K562 (cell line): ENCODE results near the gene SLC13A4. TPM values are rescaled to one million over a fixed set of nuclear protein-coding genes. Genes with fewer than 3 reads are reported as not detected.
A peak's percentile ranks its signal among the peaks of the same experiment; 100 is the strongest.

Source experiments
- ARID3A ChIP-seq: IDR thresholded peaks from 2 replicates; pipeline ENCODE4 v1.6.1; 2012; ENCODE audit warnings: low read depth, low read length, improper control_type of control experiment, borderline replicate concordance
- ATF3 ChIP-seq, 2 experiments: fragments of 450-650 bp in 1 of 2; sonication (generic) in 1 of 2; formaldehyde crosslinking in 1 of 2; IDR thresholded peaks in 1 of 2; conservative IDR thresholded peaks in 1 of 2; 2 replicates each; pipeline versions ENCODE4 v1.6.1 to v1.8.1; 2016 to 2023; ENCODE audit warnings: mild to moderate bottlenecking in 2 of 2, moderate library complexity in 2 of 2, inconsistent platforms in 1 of 2, missing genetic modification reagents in 1 of 2
- CREBBP ChIP-seq: IDR thresholded peaks from one replicate; pipeline ENCODE4 v1.6.1; 2012; ENCODE audit warnings: low read depth, mild to moderate bottlenecking, control low read depth, inconsistent platforms, low read length
- CTCF ChIP-seq, 3 experiments: IDR thresholded peaks in 2 of 3; conservative IDR thresholded peaks in 1 of 3; 2 replicates each; pipeline ENCODE4 v1.5.1; 2011 to 2012; ENCODE audit warnings: low read length in 3 of 3, mild to moderate bottlenecking in 3 of 3, control low read depth in 2 of 3, improper control_type of control experiment in 1 of 3, inconsistent platforms in 1 of 3, low read depth in 1 of 3, mixed read lengths in 1 of 3, moderate library complexity in 1 of 3; ENCODE audit not compliant: insufficient read depth in 2 of 3
- ETV6 ChIP-seq, 3 experiments: fragments of 150-350 bp in 1 of 3; sonication (generic) in 1 of 3; formaldehyde crosslinking in 1 of 3; IDR thresholded peaks; 2 replicates each; pipeline versions ENCODE4 v1.6.1 to v1.8.0; 2014 to 2022; ENCODE audit warnings: borderline replicate concordance in 2 of 3, low read depth in 2 of 3, antibody characterized with exemption in 1 of 3, low read length in 1 of 3, mild to moderate bottlenecking in 1 of 3, missing genetic modification reagents in 1 of 3
- FOS ChIP-seq: IDR thresholded peaks from 3 replicates; pipeline ENCODE4 v1.6.1; 2011; ENCODE audit not compliant: insufficient read length; ENCODE audit errors: extremely low read depth
- NFE2 ChIP-seq: IDR thresholded peaks from 2 replicates; pipeline ENCODE4 v1.6.1; 2014; ENCODE audit warnings: antibody characterized with exemption, low read depth
- PHF20 ChIP-seq: fragments of 450-650 bp; IDR thresholded peaks from 2 replicates; pipeline ENCODE4 v1.6.1; 2018; ENCODE audit not compliant: partially characterized antibody
- RBM25 ChIP-seq: fragments of 200-400 bp; formaldehyde crosslinking; IDR thresholded peaks from 2 replicates; pipeline ENCODE4 v1.6.1; 2018; ENCODE audit warnings: low read length, low read depth, moderate library complexity; ENCODE audit not compliant: severe bottlenecking
- STAG1 ChIP-seq: sonication (generic); formaldehyde crosslinking; IDR thresholded peaks from 2 replicates; pipeline ENCODE4 v1.5.0; 2020; ENCODE audit warnings: missing genetic modification reagents, borderline replicate concordance
- TAL1 ChIP-seq: fragments of 450-650 bp; IDR thresholded peaks from 2 replicates; pipeline ENCODE4 v1.6.1; 2016; ENCODE audit warnings: mild to moderate bottlenecking
- TFAM ChIP-seq: fragments of 250-450 bp; sonication (Bioruptor Pico); conservative IDR thresholded peaks from 2 replicates; pipeline ENCODE4 v1.5.0; 2021; ENCODE audit warnings: mild to moderate bottlenecking, moderate library complexity
- ZFP36 ChIP-seq: fragments of 150-350 bp; IDR thresholded peaks from 2 replicates; pipeline ENCODE4 v1.6.1; 2018; ENCODE audit warnings: low read length, low read depth; ENCODE audit not compliant: partially characterized antibody
- ZKSCAN3 ChIP-seq: fragments of 250-450 bp; sonication (Bioruptor Pico); IDR thresholded peaks from 2 replicates; pipeline ENCODE4 v1.4.0; 2020
- polyA plus RNA-seq, 8 experiments: library from polyadenylated mRNA; depleted of rRNA in 4 of 8; stranded (reverse) in 5 of 8; unstranded in 3 of 8; fragments of >200 nt; fragmentation: Nextera tagmentation in 2 of 8; fragmentation: Illumina TruSeq in 1 of 8; extraction: Ambion mirVana in 2 of 8; extraction: Trizol in 1 of 8; gene quantifications; 2 replicates each; pipeline versions ENCODE4 v1.2.1 to v1.2.3, GENCODE V29; 2011 to 2014; ENCODE audit warnings: inconsistent platforms in 1 of 8, missing spikeins in 1 of 8
- total RNA-seq, 7 experiments: library from RNA; depleted of rRNA in 6 of 7; stranded (reverse); fragments of >200 nt in 6 of 7; fragmentation: Illumina TruSeq in 2 of 7; extraction: Trizol in 2 of 7; gene quantifications; 2 replicates each; pipeline versions ENCODE4 v1.2.1 to v1.2.3, GENCODE V29; 2011 to 2021; ENCODE audit warnings: low replicate concordance in 1 of 7
- TF ChIP-seq, protein P1 (sequence below): sonication (generic); formaldehyde crosslinking; IDR thresholded peaks from 2 replicates; pipeline ENCODE4 v1.8.0; 2022; ENCODE audit warnings: missing genetic modification reagents, mild to moderate bottlenecking, moderate library complexity, borderline replicate concordance
- TF ChIP-seq, protein P2 (sequence below): sonication (generic); formaldehyde crosslinking; IDR thresholded peaks from 2 replicates; pipeline ENCODE4 v1.8.1; 2023; ENCODE audit warnings: mild to moderate bottlenecking, missing genetic modification reagents

SLC13A4 gene
- total and polyA plus RNA-seq, 9 of the 15 experiments (the other 6 are each of a cell fraction or from before 2014, with no cell fraction given), result 0.11 to 1.0 (median 0.36) TPM

DNA sequence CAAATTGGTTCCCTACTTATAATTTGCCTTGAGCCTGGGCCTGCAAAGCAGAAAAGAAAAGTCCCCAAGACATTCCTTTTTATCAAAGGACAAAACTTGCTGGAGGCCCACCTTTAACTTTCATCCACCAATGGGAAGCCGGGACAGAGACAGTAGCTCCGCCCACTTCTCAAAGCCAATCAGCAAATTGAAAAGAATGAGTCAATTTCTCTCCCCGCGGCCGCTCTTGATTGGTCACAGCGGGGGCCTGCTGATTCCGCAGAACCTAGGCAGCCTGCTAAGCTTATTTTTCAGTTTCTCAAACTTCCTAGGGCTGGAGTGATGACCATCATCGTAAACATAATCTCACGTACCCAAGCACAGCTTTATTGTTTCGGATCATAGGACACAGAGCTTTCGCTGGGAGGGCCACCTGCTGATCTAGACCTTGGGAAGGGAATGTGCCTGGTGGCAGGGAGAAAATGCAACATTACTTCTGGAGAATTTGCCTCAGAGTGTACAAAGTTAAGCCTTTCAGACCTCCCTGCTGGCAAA lies at the start of gene SLC13A4 (continued):
- TF ChIP-seq ZKSCAN3 (CRISPR knock-in tag) (no peak), TFAM (no peak), NFE2 (peak; percentile 42; the same call in 1 of the 2 replicates), ATF3 (IDR thresholded peaks at IDR 0.05) (peak; percentile 55; the same call in 1 of the 2 replicates), ATF3 (CRISPR knock-in tag; conservative IDR thresholded peaks at IDR 0.05) (no peak), PHF20 (no peak), CREBBP (no peak), STAG1 (CRISPR knock-in tag) (no peak), ZFP36 (peak; percentile 1), FOS (peak; percentile 53), RBM25 (peak; percentile 59), TAL1 (no peak), CTCF (IDR thresholded peaks at IDR 0.05 in 2 of 3, conservative IDR thresholded peaks at IDR 0.05 in 1 of 3; ENCODE audit: insufficient read depth in 2 of 3, low read depth in 1 of 3, low read length in 3 of 3) (no peak), ETV6 (IDR thresholded peaks at IDR 0.05; ENCODE audit: borderline replicate concordance in 1 of 2, low read depth in 2 of 2, low read length in 1 of 2) (no peak), ETV6 (CRISPR knock-in tag; IDR thresholded peaks at IDR 0.05; ENCODE audit: borderline replicate concordance) (no peak), ARID3A (0 out of 2 replicates have a peak, but pooled peaks have one; percentile 24)
- TF ChIP-seq, protein P1, sequence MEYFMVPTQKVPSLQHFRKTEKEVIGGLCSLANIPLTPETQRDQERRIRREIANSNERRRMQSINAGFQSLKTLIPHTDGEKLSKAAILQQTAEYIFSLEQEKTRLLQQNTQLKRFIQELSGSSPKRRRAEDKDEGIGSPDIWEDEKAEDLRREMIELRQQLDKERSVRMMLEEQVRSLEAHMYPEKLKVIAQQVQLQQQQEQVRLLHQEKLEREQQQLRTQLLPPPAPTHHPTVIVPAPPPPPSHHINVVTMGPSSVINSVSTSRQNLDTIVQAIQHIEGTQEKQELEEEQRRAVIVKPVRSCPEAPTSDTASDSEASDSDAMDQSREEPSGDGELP (CRISPR knock-in tag), result peak; percentile 34; the same call in 1 of the 2 replicates
- TF ChIP-seq, protein P2, sequence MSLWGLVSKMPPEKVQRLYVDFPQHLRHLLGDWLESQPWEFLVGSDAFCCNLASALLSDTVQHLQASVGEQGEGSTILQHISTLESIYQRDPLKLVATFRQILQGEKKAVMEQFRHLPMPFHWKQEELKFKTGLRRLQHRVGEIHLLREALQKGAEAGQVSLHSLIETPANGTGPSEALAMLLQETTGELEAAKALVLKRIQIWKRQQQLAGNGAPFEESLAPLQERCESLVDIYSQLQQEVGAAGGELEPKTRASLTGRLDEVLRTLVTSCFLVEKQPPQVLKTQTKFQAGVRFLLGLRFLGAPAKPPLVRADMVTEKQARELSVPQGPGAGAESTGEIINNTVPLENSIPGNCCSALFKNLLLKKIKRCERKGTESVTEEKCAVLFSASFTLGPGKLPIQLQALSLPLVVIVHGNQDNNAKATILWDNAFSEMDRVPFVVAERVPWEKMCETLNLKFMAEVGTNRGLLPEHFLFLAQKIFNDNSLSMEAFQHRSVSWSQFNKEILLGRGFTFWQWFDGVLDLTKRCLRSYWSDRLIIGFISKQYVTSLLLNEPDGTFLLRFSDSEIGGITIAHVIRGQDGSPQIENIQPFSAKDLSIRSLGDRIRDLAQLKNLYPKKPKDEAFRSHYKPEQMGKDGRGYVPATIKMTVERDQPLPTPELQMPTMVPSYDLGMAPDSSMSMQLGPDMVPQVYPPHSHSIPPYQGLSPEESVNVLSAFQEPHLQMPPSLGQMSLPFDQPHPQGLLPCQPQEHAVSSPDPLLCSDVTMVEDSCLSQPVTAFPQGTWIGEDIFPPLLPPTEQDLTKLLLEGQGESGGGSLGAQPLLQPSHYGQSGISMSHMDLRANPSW (CRISPR knock-in tag), result 0 out of 2 replicates have a peak, but pooled peaks have one; percentile 36
